Measurements from ENCODE around the gene NARF. TPM values are rescaled to one million over a fixed set of nuclear protein-coding genes. Genes with fewer than 3 reads are reported as not detected.
A peak's percentile ranks its signal among the peaks of the same experiment; 100 is the strongest.

NARF gene
- total and polyA plus RNA-seq, 2 experiments from 2014 or later: 113 to 215 TPM

DNA sequence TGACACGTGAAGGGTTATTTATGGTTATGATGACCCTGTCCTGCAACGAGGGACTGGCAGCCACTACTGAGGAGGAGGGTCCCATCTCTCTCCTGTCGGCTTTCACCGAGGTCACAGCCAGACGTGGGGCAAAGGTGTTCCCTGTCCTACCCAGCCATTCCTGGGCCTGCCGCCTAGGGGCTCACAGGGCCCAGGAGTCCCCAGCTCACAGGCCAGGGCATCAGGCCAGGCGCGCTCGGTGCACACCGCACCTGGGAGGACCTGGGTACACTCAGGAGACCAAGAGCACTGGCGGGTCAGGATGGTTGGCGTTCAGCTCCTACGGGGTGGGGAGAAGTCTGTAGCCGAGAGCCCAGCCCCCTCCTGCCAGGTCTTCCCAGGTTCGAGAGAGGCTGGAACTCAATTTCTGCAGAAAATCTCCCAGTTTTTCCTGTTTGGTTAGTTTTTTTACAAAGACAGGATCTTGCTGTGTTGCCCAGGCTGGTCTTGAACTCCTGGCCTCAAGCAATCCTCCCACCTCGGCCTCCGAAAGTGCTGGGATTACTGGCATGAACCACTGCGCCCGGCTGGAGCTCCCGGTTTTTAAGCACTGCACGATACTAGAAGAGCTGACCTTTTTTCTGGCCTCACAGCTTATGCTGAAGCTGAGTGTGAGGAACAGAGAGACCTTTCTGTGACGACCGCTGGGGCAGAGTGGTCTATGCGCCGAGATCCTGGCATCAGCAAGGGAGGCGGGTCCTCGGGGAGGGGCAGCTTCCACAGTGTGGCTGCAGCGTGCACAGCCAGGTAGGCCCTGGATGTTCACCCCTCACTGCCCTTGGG, 15.7 kb upstream of the NARF start:
- Histone ChIP-seq H3K27ac (no peak overlapping the region), H3K4me3 (no peak overlapping the region), H3K36me3 (no peaks in the 10 kb centered on the region), H3K4me1 (ENCODE audit: low read depth) (no peaks in the 10 kb centered on the region), H3K27me3 (no peaks in the 10 kb centered on the region), H3K9me3 (ENCODE audit: low read depth) (no peaks in the 10 kb centered on the region)
- DNase-seq (ENCODE audit: low read depth in 1 of 2, low spot score in 1 of 2): no peak
- no peak for TF ChIP-seq CTCF (IDR thresholded peaks at IDR 0.05; ENCODE audit: low read depth, low read length)

DNA sequence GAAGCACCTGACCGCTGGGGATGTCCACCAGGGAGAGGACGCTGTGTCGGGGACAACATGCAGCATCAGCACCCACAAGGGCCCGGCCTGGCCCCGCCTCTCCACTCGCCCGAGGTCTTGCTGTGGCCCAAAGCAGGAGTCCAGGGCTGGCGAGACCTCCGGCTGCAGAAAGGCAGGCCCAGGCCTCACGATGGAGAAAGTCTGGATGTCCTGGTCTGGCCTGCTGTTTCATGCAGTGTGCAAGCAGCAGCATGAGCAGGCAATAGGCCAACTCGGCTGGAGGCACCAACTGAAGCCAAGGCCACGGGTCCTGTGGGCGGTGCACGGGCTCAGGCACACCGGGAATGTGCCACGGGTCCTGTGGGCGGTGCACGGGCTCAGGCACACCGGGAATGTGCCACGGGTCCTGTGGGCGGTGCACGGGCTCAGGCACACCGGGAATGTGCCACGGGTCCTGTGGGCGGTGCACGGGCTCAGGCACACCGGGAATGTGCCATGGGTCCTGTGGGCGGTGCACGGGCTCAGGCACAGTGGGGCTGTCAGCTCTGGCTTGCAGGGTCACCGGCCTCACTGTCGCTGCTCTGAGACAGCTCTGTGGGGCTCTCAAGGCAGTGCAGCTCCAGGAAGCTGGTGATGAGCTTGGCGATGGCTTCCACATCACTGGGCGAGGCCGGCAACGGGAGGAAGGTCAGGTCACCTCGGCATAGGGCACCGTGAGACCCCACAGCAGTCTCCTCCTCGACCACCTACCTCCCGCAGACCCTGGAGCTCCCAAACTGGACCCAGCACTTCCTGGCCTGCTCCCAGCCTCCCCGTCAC, 14.9 kb upstream of the NARF start:
- Histone ChIP-seq H3K9me3 (ENCODE audit: low read depth) (no peaks in the 10 kb centered on the region), H3K27ac (no peak overlapping the region), H3K4me3 (no peak overlapping the region), H3K36me3 (no peaks in the 10 kb centered on the region), H3K27me3 (no peaks in the 10 kb centered on the region), H3K4me1 (ENCODE audit: low read depth) (no peaks in the 10 kb centered on the region)
- TF ChIP-seq CTCF (IDR thresholded peaks at IDR 0.05; ENCODE audit: low read depth, low read length): no peak
- DNase-seq (ENCODE audit: low read depth in 1 of 2, low spot score in 1 of 2): no peak

- no peak for DNase-seq (ENCODE audit: low read depth in 1 of 2, low spot score in 1 of 2)
- Histone ChIP-seq H3K4me3 (no peak overlapping the region), H3K36me3 (no peaks in the 10 kb centered on the region), H3K4me1 (ENCODE audit: low read depth) (no peaks in the 10 kb centered on the region), H3K27ac (no peak overlapping the region), H3K27me3 (no peaks in the 10 kb centered on the region), H3K9me3 (ENCODE audit: low read depth) (no peaks in the 10 kb centered on the region)
- TF ChIP-seq CTCF (IDR thresholded peaks at IDR 0.05; ENCODE audit: low read depth, low read length): no peak
These were observed 14.2 kb upstream of the NARF start for GRCh38 chr17:82444284-82444893.

- H3K4me3 ChIP-seq: no peak overlapping the region
- no peak overlapping the region for H3K27ac ChIP-seq
- H3K4me1 ChIP-seq (ENCODE audit: low read depth): peaks cover 4% of the 10 kb centered on the region
- no peaks in the 10 kb centered on the region for H3K36me3 ChIP-seq
- no peaks in the 10 kb centered on the region for H3K27me3 ChIP-seq
- peak in 1 of 2 donors; percentile 45 for DNase-seq (ENCODE audit: low read depth in 1 of 2, low spot score in 1 of 2)
- no peaks in the 10 kb centered on the region for H3K9me3 ChIP-seq (ENCODE audit: low read depth)
- no peak for TF ChIP-seq CTCF (IDR thresholded peaks at IDR 0.05; ENCODE audit: low read depth, low read length)
These were observed 13.5 kb upstream of the NARF start for GRCh38 chr17:82444941-82445521.

GRCh38 chr17:82445542-82445941, 13.0 kb upstream of the NARF start:
- Histone ChIP-seq H3K27ac (no peak overlapping the region), H3K36me3 (no peaks in the 10 kb centered on the region), H3K9me3 (ENCODE audit: low read depth) (no peaks in the 10 kb centered on the region), H3K4me3 (no peak overlapping the region), H3K4me1 (ENCODE audit: low read depth) (peaks cover 4% of the 10 kb centered on the region), H3K27me3 (no peaks in the 10 kb centered on the region)
- TF ChIP-seq CTCF (IDR thresholded peaks at IDR 0.05; ENCODE audit: low read depth, low read length): no peak
- no peak for DNase-seq (ENCODE audit: low read depth in 1 of 2, low spot score in 1 of 2)

All from cardiac muscle cell (in vitro differentiated cells and primary cell).